ENCODE data around the gene VASN. TPM values are rescaled to one million over a fixed set of nuclear protein-coding genes. Genes with fewer than 3 reads are reported as not detected.

Gene VASN
- total RNA-seq, 1 donor from 2014 or later: 31.5 TPM

GRCh38 chr16:4402439-4403132, 30.9 kb downstream of the VASN start:
- DNase-seq (ENCODE audit: low spot score): peak; percentile 82

GRCh38 chr16:4403133-4403949, 31.7 kb downstream of the VASN start:
- DNase-seq (ENCODE audit: low spot score): no peak

GRCh38 chr16:4404247-4404966, 32.8 kb downstream of the VASN start:
- no peak for DNase-seq (ENCODE audit: low spot score)

DNA sequence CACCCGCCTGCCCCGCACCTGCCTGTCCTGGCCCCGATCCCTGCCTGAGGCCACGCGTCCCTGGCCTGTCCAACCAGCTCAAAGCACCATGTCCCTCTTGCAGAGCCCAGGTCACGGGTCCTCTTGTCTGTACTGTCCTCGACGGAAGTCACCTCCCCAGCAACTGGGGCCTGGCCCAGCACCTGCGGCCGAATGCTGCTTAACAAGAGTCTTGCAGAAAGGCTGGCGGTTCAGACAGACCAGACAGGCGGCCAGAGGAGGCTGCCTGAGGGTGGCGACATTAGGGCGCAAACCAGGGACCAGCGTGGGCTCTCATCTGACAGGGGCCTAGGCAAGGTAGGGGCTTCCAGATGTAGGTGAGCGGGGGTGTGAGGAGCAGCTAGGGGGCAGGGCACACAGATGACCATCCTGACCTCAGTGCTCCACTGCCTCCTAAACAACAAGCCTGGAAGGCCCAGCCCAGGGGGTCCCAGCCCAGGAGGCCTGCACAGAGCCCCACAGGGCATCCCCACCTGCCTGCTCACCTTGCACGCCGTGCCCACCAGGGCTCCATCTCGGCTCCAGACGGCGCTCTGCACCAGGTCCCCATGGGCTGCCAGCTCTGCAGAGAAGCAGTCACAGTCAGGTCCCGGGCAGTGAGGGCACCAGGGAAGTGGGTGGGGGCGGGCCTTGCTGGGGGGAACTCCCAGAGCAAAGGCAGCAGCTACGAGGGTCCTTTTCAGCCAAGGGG, 33.5 kb downstream of the VASN start:
- DNase-seq (ENCODE audit: low spot score): no peak

DNA sequence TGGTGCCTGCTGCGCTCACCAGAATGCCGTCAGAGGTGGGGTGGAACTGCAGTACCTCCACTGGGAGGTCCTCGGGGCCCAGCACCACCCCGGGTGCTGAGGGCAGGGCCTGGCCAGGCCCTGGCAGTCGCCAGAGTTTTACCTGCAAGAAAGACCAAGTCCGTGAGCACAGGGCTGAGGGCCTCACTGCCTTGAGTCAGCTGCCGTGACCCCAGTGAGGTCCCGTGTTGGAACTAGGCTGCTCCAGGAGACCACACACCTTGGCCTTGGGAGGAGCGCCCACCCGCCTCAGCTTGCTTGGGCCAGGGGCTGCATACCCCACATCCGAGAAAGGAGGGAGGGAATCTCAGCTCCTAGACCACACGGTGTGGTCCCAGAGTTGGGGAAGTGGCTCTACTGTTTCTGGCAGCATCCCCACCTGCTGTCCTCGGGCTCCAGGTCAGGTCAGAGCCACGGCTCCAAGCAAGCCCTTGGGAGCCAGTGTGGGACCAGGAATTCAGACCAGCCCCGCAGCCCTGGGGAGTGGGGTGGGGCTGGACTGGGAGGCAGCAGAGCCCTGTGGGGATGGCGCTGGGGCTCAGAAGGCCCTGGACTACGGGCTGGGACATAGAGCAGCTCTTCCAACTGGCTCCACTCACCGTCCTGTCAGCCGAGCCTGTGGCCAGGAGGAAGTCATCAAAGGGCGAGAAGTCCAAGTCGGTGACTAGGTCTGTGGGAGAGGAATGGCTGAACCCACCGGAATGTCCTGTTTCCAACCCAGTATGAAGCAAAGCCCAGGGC, 36.1 kb downstream of the VASN start:
- no peak for DNase-seq (ENCODE audit: low spot score)

- DNase-seq (ENCODE audit: low spot score): no peak
Measured at GRCh38 chr16:4408323-4408690, 36.7 kb downstream of the VASN start.

DNA sequence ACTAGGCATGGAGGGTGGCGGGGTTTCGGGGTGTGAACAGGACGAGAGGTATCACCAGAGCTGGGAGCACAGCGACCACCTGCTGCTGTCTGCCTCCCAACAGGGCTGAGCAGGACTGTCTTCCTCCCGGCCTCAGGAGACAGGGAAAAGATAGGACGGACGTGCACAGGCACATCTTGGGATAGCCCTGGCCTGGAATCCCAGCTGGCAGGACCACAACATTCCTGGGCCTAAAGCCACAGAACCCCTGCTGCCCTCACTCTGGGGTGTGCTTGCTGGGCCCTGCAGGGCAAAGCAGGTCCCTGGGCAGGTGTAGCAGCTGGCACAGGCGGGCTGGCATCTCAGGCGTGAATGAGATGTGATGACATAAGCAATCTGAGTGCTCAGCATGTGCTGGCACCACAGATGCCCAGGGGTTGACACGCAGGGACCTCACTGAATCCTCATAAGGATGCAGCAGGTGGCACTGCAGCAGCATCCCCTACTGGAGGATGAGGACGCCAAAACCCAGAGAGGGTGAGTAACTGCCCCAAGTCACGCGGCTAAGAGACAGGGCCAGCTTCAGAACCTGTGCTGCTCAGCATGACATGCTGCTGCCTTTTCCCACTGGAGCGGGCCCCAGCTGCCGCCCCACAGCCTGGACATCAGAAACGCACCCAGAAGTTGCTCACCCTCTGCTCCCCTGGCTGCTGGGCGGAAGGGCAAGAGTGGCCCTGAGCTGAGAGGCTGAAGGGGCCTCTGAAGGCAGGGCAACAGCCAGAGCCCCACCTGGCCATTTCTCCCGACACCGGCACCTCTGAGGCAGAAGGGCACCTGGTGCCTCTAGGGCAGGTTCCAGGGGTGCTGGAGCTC, 37.7 kb downstream of the VASN start:
- DNase-seq (ENCODE audit: low spot score): no peak

DNA sequence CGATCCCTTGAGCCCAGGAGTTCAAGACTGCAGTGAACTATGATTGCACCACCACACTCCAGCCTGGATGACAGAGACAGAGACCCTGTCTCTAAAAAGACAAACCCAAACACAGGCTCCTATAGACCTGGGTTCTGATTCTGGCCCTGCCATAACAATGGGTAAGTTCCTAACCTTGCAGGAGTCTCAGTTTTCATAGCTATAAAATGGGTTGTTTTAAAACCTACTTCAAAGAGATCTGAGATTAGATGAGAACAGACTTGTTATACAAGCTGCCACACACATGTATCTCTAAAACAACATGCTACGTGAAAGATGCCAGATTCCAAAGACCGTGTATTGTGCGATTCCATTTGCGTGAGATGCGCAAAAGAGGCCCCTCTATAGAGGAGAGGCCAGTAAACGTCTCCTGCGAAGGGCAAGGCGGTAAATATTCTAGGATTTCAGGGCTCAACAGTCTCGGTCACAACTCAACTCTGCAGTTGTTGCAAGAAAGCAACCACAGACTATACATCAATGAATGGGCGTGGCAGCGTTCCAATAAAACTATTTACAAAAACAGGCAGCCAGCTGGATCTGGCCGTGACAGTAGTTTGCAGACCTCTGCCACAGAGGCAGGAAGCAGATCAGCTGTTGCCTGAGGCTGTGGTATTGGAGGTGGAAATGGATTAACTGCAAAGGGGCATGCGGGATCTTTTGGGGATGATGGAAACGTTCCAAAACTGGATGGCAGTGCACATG, 38.9 kb downstream of the VASN start:
- DNase-seq (ENCODE audit: low spot score): peak; percentile 75

GRCh38 chr16:4411684-4412083, 40.0 kb downstream of the VASN start:
- DNase-seq (ENCODE audit: low spot score): peak; percentile 34

DNA sequence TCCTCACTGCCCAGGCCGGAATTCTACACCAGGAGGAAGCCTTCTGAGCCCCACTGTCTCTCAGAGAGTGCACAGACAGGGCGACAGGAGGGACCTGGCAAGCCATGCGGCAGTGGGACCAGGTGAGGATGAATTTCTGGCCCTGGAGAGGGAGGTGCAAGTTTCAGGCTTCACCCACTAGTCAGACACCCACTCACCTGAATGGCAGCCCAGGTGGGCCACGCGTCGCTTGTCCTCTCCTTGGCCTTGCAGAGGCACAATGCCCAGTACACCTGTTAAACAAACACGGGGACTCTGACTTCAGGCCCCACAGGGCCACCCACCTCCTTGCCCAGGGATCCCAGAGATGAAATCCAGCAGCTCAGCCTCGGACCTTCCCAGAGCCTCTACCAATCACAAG, 40.5 kb downstream of the VASN start:
- DNase-seq (ENCODE audit: low spot score): no peak

- no peak for DNase-seq (ENCODE audit: low spot score)
Measured at GRCh38 chr16:4412854-4413253, 41.2 kb downstream of the VASN start.

DNA sequence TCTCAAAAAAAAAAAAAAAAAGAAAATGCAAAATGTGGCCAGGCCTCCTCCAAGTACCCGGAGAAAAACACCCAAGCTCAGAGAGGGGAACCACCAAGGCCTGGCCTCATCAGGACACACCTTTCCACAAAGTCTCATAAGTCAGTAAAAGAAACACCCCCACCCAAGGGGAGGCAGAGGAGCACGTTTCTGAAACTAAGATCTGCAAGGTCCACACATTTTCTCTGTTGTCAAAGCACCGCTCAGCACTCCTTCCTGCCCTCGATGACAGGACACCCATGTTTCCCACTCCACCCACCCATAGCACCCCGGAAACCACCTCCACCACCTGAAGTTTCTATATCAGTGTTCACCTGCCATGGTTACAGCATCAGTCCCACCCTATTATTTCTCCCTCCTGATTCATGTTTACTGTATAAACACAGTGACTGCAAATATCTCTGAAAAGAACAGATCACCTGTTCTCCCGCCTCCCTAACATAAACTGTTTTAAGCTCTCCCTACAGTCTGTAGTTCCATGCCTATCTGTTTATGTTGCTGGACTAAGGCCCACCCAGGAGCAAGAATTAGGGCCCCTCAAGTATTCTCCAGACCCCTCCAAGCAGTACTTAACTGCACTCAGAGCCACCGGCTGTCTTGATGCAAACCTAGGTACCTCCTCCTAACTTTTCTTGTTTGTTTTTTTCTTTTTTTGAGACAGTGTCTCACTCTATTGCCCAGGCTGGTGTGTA, 42.7 kb downstream of the VASN start:
- no peak for DNase-seq (ENCODE audit: low spot score)

GRCh38 chr16:4415538-4416199, 44.0 kb downstream of the VASN start:
- peak; percentile 52 for DNase-seq (ENCODE audit: low spot score)

- DNase-seq (ENCODE audit: low spot score): peak; percentile 96
Measured at GRCh38 chr16:4416200-4417032, 44.8 kb downstream of the VASN start, which contains the start of gene CORO7. TSS of gene CORO7 (minus strand) at chr16:4416596. CDS start at chr16:4416518, 78 bp downstream.

DNA sequence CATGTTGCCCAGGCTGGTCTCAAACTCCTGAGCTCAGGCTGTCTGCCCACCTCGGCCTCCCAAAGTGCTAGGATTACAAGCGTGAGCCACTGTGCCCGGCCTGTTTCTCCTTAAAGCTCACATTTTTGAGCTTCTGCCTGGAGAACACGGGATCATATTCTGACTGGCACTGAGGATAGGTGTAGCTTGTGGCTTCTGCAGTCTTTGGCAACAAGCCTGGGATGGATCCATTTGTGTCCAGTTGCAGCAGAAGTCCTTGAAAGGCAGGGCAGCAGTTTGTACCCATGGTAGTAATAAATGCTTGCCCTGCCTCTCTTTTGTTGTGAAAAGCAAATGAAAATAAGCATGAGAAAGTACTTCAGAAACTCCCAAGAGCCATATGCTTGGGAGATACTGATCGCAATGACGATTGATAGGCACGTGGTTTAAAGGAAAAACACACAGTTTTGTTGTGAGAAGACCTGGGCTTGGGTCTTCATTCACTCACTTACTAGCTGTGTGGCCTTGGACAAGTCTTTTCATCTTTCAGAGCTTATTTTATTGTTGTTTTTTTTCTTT, 47.8 kb downstream of the VASN start:
- DNase-seq (ENCODE audit: low spot score): no peak

- DNase-seq (ENCODE audit: low spot score): no peak
Measured at GRCh38 chr16:4420505-4421105, 49.0 kb downstream of the VASN start.

All from mucosa of gallbladder (tissue), 1 donor.